Measurements from ENCODE around the gene SMOC1. TPM values are rescaled to one million over a fixed set of nuclear protein-coding genes. Genes with fewer than 3 reads are reported as not detected.

The SMOC1 gene
- total RNA-seq, 3 donors from 2014 or later, result 2.9 to 32.6 (median 5.7) TPM

DNA sequence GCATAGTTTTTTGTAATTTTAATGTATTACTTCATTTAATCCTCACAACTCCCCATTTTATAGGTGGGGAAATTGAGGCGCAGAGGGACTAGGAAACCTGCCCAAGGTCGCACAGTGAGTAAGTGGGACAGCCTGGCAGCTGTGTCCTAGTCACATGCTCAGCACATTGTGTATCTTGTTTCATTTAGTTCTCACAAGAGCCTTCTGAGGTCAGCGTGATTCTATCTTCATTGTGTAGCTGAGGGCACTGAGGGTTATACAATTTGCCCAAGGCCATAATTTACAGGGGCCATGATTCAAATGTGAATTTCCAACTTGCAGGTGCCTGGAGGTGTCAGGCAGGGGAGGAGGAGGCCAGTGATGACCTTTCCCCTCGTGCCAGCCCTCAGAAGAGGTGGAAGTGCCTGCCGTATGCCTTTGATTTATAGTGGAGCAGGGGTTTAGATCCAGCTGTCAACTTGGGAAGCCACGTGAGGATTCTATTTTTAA is 30.3 kb upstream of the SMOC1 start:
- H3K4me3 ChIP-seq, result no peak overlapping the region
- no peaks in the 10 kb centered on the region for H3K27me3 ChIP-seq
- TF ChIP-seq POLR2A (IDR thresholded peaks at IDR 0.05), result no peak
- TF ChIP-seq POLR2AphosphoS5 (IDR thresholded peaks at IDR 0.05), result no peak
- TF ChIP-seq, protein P1, sequence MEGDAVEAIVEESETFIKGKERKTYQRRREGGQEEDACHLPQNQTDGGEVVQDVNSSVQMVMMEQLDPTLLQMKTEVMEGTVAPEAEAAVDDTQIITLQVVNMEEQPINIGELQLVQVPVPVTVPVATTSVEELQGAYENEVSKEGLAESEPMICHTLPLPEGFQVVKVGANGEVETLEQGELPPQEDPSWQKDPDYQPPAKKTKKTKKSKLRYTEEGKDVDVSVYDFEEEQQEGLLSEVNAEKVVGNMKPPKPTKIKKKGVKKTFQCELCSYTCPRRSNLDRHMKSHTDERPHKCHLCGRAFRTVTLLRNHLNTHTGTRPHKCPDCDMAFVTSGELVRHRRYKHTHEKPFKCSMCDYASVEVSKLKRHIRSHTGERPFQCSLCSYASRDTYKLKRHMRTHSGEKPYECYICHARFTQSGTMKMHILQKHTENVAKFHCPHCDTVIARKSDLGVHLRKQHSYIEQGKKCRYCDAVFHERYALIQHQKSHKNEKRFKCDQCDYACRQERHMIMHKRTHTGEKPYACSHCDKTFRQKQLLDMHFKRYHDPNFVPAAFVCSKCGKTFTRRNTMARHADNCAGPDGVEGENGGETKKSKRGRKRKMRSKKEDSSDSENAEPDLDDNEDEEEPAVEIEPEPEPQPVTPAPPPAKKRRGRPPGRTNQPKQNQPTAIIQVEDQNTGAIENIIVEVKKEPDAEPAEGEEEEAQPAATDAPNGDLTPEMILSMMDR (IDR thresholded peaks at IDR 0.05), result no peak
- no peak overlapping the region for H3K27ac ChIP-seq
- no peaks in the 10 kb centered on the region for H3K4me1 ChIP-seq
- H3K36me3 ChIP-seq, result no peaks in the 10 kb centered on the region
- intact Hi-C loops (cut with DNase I; ENCODE audit: low total_unique reads), result no loop called here
- H3K9me3 ChIP-seq, result no peaks in the 10 kb centered on the region
- DNase-seq (ENCODE audit: low spot score in 2 of 2), result no peak

DNA sequence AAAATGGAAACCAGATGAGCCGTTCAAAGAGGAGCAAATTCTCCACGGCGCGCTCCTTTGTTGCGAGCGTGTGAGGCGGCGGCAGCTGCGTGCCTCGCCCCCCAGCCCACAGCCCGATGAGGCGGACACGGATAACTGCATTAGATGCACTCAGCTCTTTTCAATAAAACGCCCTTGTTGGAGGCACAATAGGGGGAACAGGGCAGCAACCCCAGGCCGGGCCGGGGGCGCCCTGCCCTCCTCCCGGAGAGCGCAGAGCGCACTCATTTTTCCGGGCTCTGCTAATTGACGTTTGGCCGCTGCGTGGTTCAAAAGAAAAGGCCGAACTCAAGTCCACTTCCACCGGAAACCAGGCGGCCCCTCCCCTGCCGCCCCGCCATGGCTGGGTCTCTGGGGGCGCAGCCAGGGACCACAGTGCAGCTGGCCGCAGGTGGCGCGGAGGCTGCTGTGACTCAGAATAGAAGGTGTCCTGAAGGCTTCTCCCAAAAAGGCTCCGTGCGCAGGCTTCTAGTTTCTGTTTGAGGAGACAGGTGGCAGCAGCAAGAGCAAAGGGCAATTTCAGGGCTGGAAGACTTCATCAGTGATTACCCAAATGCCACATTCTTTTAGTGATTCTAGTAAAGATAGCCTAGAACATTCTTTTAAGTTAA is 29.0 kb upstream of the SMOC1 start:
- no peak overlapping the region for H3K27ac ChIP-seq
- intact Hi-C loops (cut with DNase I; ENCODE audit: low total_unique reads), result loop anchor here (2.0 kb wide), 1 partner anchor 61 kb away; no protein-coding TSS in a partner anchor
- DNase-seq (ENCODE audit: low spot score in 2 of 2), result no peak
- H3K9me3 ChIP-seq, result no peaks in the 10 kb centered on the region
- no peaks in the 10 kb centered on the region for H3K27me3 ChIP-seq
- TF ChIP-seq, protein P1 (IDR thresholded peaks at IDR 0.05), result no peak
- no peak for TF ChIP-seq POLR2AphosphoS5 (IDR thresholded peaks at IDR 0.05)
- TF ChIP-seq POLR2A (IDR thresholded peaks at IDR 0.05), result no peak
- H3K36me3 ChIP-seq, result no peaks in the 10 kb centered on the region
- H3K4me1 ChIP-seq, result no peaks in the 10 kb centered on the region
- no peak overlapping the region for H3K4me3 ChIP-seq

DNA sequence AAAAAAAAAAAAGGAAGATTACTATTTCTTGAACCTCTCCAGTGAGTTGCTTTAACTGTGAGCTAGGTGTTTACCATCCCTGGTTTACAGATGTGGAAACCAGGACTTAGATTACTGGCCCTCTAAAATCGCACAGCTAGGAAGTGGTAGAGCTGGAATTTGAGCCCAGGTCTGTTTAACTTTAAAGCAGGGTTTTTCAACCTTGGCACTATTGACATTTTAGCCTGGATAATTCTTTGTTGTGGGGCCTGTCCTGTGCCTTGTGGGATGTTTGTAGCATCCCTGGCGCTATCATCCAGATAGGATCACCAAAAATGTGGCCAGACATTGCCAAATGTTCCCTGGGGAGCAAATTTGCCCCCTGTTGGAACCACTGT is 28.5 kb upstream of the SMOC1 start:
- Histone ChIP-seq H3K9me3 (no peaks in the 10 kb centered on the region), H3K36me3 (no peaks in the 10 kb centered on the region), H3K4me3 (no peak overlapping the region), H3K27me3 (no peaks in the 10 kb centered on the region), H3K27ac (no peak overlapping the region), H3K4me1 (no peaks in the 10 kb centered on the region)
- DNase-seq (ENCODE audit: low spot score in 2 of 2), result no peak
- TF ChIP-seq POLR2A (IDR thresholded peaks at IDR 0.05) (no peak), POLR2AphosphoS5 (IDR thresholded peaks at IDR 0.05) (no peak)
- TF ChIP-seq, protein P1 (IDR thresholded peaks at IDR 0.05), result no peak
- intact Hi-C loops (cut with DNase I; ENCODE audit: low total_unique reads), result loop anchor here (2.0 kb wide), 1 partner anchor 60 kb away; no protein-coding TSS in a partner anchor

DNA sequence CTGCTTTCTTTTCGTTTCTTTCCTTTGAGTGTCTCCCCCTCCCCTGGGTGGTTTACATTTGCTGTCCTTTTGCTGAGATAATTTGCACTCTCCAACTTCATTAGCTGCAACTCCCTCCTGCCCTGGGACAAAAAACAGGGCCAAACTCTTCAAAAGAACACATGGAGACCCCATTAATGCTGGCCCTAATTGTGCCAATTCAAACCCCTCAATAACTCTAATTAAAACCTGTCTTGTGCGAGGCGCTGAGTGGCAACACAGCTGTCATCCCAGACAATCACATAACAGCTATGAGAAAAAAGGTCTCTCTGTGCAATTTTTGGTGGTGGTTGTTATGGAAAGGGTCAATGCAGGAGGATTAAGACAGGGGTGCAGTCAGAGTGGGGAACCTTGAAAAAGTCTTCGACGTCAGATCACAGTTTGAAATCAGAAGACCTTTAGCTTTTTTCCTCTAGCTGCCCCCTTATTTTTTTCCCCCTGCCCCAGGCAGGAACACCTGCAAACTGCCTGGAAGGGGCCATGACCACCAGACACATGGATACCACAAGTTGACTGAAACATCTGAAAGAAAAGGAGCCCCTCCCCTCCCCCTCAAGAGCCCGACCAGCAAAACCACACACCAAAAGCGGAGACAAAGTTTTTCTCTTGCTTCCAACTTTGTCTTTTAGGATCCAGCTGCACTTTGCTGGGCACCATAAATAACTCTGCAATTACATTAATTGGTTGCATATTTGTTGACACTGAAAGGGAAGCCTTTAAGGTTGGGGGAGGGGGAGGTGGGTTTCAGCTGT is 26.5 kb upstream of the SMOC1 start:
- TF ChIP-seq POLR2A (IDR thresholded peaks at IDR 0.05) (no peak), POLR2AphosphoS5 (IDR thresholded peaks at IDR 0.05) (no peak)
- TF ChIP-seq, protein P1 (IDR thresholded peaks at IDR 0.05), result no peak
- H3K36me3 ChIP-seq, result no peaks in the 10 kb centered on the region
- H3K4me1 ChIP-seq, result no peaks in the 10 kb centered on the region
- no peaks in the 10 kb centered on the region for H3K27me3 ChIP-seq
- H3K9me3 ChIP-seq, result no peaks in the 10 kb centered on the region
- H3K27ac ChIP-seq, result no peak overlapping the region
- DNase-seq (ENCODE audit: low spot score in 2 of 2), result no peak
- no peak overlapping the region for H3K4me3 ChIP-seq
- intact Hi-C loops (cut with DNase I; ENCODE audit: low total_unique reads), result no loop called here

DNA sequence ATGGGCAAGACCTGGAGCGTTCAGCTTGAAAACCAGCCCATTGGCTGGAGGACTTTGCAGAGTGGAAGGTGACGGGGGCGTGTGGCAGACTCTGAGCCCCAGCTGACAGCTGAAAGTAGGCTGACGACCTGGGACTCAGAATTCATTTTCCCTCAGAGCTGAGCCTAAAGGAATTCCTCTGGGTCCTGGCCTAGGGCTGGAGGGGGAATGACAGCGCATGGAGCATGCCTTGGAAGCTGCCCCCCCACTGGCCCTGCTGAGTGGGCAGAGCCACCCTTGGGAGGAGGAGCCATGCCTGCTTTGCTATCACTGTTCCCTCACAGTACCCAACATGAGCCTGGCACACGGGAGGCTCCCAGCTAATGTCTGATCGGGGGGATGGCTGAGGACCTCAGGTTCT is 25.4 kb upstream of the SMOC1 start:
- Histone ChIP-seq H3K27ac (no peak overlapping the region), H3K4me1 (no peaks in the 10 kb centered on the region), H3K9me3 (no peaks in the 10 kb centered on the region), H3K36me3 (no peaks in the 10 kb centered on the region), H3K4me3 (no peak overlapping the region), H3K27me3 (no peaks in the 10 kb centered on the region)
- intact Hi-C loops (cut with DNase I; ENCODE audit: low total_unique reads), result no loop called here
- no peak for DNase-seq (ENCODE audit: low spot score in 2 of 2)
- TF ChIP-seq POLR2AphosphoS5 (IDR thresholded peaks at IDR 0.05) (no peak), POLR2A (IDR thresholded peaks at IDR 0.05) (no peak)
- TF ChIP-seq, protein P1 (IDR thresholded peaks at IDR 0.05), result no peak
